PC-3 (cell line): ENCODE measurements around the gene EXOC2. TPM values are rescaled to one million over a fixed set of nuclear protein-coding genes. Genes with fewer than 3 reads are reported as not detected.

ENCODE experiments used
- ATAC-seq: fragments of 200-7000 bp; cut with Tn5 transposase; 2 replicates; pipeline ENCODE4 v1.9.1; 2020; ENCODE audit warnings: mild to moderate bottlenecking, moderate library complexity
- BruUV-seq: library from RNA; stranded (reverse); fragments of 400-500 nt; replicated peaks from 2 replicates; lab custom pipeline; 2021; lab: Mats Ljungman, UMichigan
- CTCF ChIA-PET: fragments of 300-600 bp; sonication (Branson Sonifier 250); formaldehyde crosslinking; loops from one replicate; lab custom pipeline; 2022; ENCODE audit warnings: antibody characterized with exemption; lab: Charles Lee
- POLR2A ChIA-PET: fragments of 300-600 bp; sonication (Branson Sonifier 250); formaldehyde crosslinking; loops from one replicate; lab custom pipeline; 2022; ENCODE audit warnings: antibody characterized with exemption; ENCODE audit not compliant: unreplicated experiment; lab: Charles Lee
- DNase-seq: peaks from one replicate; pipeline ENCODE4 v3.0.0-alpha.2; 2015
- H2AFZ ChIP-seq: fragments of 300-600 bp; sonication (generic); 2 replicates; pipeline ENCODE4 v1.6.0; 2016; ENCODE audit warnings: antibody characterized with exemption, low read length
- H3F3A ChIP-seq: fragments of 300-600 bp; sonication (generic); one replicate; pipeline ENCODE4 v1.6.0; 2017; ENCODE audit warnings: antibody characterized with exemption, low read length, control low read depth, mild to moderate bottlenecking; ENCODE audit not compliant: unreplicated experiment
- H3K27ac ChIP-seq: fragments of 300-600 bp; sonication (generic); 2 replicates; pipeline ENCODE4 v1.5.1; 2016; ENCODE audit warnings: mild to moderate bottlenecking, low read length
- H3K27me3 ChIP-seq: fragments of 300-600 bp; sonication (generic); 2 replicates; pipeline ENCODE4 v1.6.1; 2016; ENCODE audit warnings: low read length, mixed read lengths
- H3K36me3 ChIP-seq: fragments of 300-600 bp; sonication (generic); 2 replicates; pipeline ENCODE4 v1.6.1; 2016; ENCODE audit warnings: low read depth, mixed run types, low read length, mixed read lengths
- H3K4me1 ChIP-seq: fragments of 300-600 bp; sonication (generic); 2 replicates; pipeline ENCODE4 v1.5.1; 2016; ENCODE audit warnings: low read length; ENCODE audit not compliant: insufficient read depth
- H3K4me2 ChIP-seq: fragments of 300-600 bp; sonication (generic); 2 replicates; pipeline ENCODE4 v1.6.0; 2016; ENCODE audit warnings: low read length
- H3K4me3 ChIP-seq: fragments of 300-600 bp; sonication (generic); 2 replicates; pipeline ENCODE4 v1.5.1; 2016; ENCODE audit warnings: mild to moderate bottlenecking, low read length, mixed read lengths
- H3K79me2 ChIP-seq: fragments of 300-600 bp; sonication (generic); 2 replicates; pipeline ENCODE4 v1.6.1; 2017; ENCODE audit warnings: low read length, mixed read lengths
- H3K9ac ChIP-seq: fragments of 300-600 bp; sonication (generic); 2 replicates; pipeline ENCODE4 v1.6.0; 2016; ENCODE audit warnings: mild to moderate bottlenecking, low read length
- H3K9me2 ChIP-seq: fragments of 300-600 bp; sonication (generic); replicated peaks from 2 replicates; pipeline ENCODE4 v1.6.1; 2016; ENCODE audit warnings: mixed run types, low read length, mixed read lengths
- H3K9me3 ChIP-seq: fragments of 300-600 bp; sonication (generic); 2 replicates; pipeline ENCODE4 v1.6.1; 2016; ENCODE audit warnings: low read length, mixed read lengths
- H4K20me1 ChIP-seq: fragments of 300-600 bp; sonication (generic); 2 replicates; pipeline ENCODE4 v1.6.1; 2016; ENCODE audit warnings: low read length, mixed read lengths
- CTCF ChIP-seq: fragments of 300-600 bp; sonication (generic); conservative IDR thresholded peaks from 2 replicates; pipeline ENCODE4 v1.5.1; 2017; ENCODE audit warnings: antibody characterized with exemption, low read depth, mild to moderate bottlenecking, low read length
- EZH2 ChIP-seq: fragments of 300-600 bp; sonication (generic); IDR thresholded peaks from one replicate; pipeline ENCODE4 v1.6.1; 2017; ENCODE audit warnings: antibody characterized with exemption, mild to moderate bottlenecking, low read length; ENCODE audit not compliant: unreplicated experiment
- EZH2phosphoT487 ChIP-seq: fragments of 300-600 bp; sonication (generic); IDR thresholded peaks from 2 replicates; pipeline ENCODE4 v1.6.1; 2018; ENCODE audit warnings: mild to moderate bottlenecking, antibody characterized with exemption, low read length, borderline replicate concordance
- intact Hi-C: fragments of 100-400 bp; cut with micrococcal nuclease; formaldehyde crosslinking; loops from 2 replicates; pipeline ENCODE4 v1.9.0; 2023
- total RNA-seq: library from RNA; depleted of rRNA; stranded (reverse); fragments of >200 nt; gene quantifications from 2 replicates; pipeline ENCODE4 v1.2.3, GENCODE V29; 2014

Gene EXOC2
- total RNA-seq, 1 experiment from 2014 or later = 27.7 TPM

DNA sequence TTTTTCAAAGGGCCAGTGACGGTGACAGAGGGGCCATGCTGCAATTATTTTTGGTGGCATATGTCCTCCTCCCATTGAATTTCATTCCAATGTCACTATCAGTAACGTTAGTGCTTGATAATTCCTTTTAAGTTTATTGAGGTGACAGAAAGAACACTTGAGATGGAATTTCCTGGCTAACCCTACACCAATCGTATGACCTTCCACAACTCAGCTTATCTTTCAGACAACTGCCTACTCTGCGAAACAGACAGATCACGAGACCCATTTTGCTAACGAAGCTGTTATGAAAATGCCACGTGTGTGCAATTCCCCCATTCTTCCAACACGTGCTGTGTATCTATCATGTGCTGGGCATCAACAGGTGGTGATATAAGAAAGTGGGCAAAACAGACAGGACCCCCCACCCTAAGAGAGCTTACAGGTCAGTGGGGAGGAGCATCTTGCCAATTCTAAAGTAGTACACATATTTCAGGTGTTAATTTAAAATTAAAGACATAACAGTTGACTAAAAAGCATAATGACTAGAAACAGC is 188.4 kb downstream of the EXOC2 start:
- Histone ChIP-seq H3K4me3 (no peak overlapping the region), H3K36me3 (no peaks in the 10 kb centered on the region), H3K9me2 (no peaks in the 10 kb centered on the region), H3F3A (no peaks in the 10 kb centered on the region), H4K20me1 (no peaks in the 10 kb centered on the region), H3K4me1 (no peaks in the 10 kb centered on the region), H2AFZ (no peak overlapping the region), H3K9me3 (no peaks in the 10 kb centered on the region), H3K27me3 (no peaks in the 10 kb centered on the region), H3K27ac (no peak overlapping the region), H3K79me2 (no peaks in the 10 kb centered on the region), H3K9ac (no peak overlapping the region), H3K4me2 (no peak overlapping the region)
- intact Hi-C loops = no loop called here
- DNase-seq = no peak
- no peak for TF ChIP-seq EZH2
- TF ChIP-seq CTCF = no peak
- no peak for TF ChIP-seq EZH2phosphoT487
- no TSS peak for BruUV-seq
- ChIA-PET POLR2A (no interaction called here), CTCF (no interaction called here)
- no peak for ATAC-seq

DNA sequence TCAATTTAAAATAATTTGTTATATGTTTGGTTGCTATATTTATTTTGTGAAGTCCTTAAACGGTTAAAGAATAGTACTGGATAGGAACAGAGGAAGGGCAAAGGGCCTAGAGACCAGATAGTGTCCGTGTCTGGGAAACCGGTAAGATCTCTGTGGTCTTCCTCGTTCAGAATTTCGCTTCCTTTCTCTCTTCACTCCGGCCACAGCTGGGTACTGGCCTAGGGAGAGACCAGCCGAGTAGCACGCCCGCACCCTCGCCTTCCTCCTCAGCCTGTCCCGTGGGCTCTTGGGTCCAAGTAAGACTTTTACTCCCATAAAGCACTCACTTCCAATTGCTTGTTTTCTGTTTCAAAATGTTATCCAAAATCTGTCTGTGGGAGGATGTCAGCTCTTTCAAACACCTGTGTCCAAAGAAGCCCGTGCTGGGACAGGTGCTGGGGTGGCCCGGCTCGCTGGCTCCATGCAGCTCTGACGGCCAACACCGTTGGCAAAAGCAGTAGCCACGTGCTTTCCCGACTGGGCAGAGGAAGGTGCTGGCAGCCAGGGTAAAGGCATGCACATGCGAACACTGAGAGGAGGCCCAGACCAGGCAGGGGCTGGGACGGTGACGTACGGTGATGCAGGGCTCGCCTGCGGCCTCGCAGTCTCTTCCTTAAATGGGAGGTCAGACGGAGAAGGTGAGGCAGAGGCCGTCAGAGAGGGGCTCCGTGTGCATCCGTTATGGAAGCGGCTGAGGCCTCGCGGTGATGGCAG is 189.2 kb downstream of the EXOC2 start:
- Histone ChIP-seq H4K20me1 (no peaks in the 10 kb centered on the region), H3K4me2 (no peak overlapping the region), H3K36me3 (no peaks in the 10 kb centered on the region; the same call in 1 of the 2 replicates), H3K79me2 (no peaks in the 10 kb centered on the region), H3K9me3 (no peaks in the 10 kb centered on the region), H3K9me2 (no peaks in the 10 kb centered on the region), H3K27me3 (no peaks in the 10 kb centered on the region), H3K27ac (no peak overlapping the region), H3K9ac (no peak overlapping the region), H3K4me1 (no peaks in the 10 kb centered on the region), H3F3A (no peaks in the 10 kb centered on the region), H3K4me3 (no peak overlapping the region), H2AFZ (no peak overlapping the region)
- ATAC-seq (no peak), DNase-seq (no peak)
- intact Hi-C loops = no loop called here
- no TSS peak for BruUV-seq
- POLR2A ChIA-PET = no interaction called here
- CTCF ChIA-PET = no interaction called here
- TF ChIP-seq CTCF = no peak
- TF ChIP-seq EZH2 = no peak

DNA sequence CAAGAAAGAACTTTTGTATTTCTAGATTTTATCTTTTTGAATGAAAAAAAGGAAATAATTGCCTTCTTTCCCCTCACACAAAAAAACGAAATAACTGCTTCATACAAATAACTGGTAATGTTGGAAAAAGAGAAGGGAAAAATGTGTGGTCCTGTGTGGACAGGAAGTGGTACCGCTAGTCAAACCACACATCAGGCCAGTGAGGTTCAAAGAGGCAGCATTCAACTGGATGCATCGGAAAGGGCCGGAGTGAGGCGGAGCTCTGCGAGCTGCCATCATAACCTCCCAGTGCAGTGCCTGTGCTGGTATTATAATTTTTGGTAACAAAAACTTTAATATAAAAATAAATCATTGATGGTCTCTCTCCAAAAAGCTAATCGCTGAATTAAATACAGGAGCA is 190.2 kb downstream of the EXOC2 start:
- H4K20me1 ChIP-seq = no peaks in the 10 kb centered on the region
- no peak overlapping the region for H2AFZ ChIP-seq
- ChIA-PET CTCF (no interaction called here), POLR2A (no interaction called here)
- no peak overlapping the region for H3K4me3 ChIP-seq
- no peaks in the 10 kb centered on the region for H3F3A ChIP-seq
- no peaks in the 10 kb centered on the region for H3K79me2 ChIP-seq
- no peak overlapping the region for H3K27ac ChIP-seq
- no peak for TF ChIP-seq EZH2
- no peak for TF ChIP-seq CTCF
- TF ChIP-seq EZH2phosphoT487 = no peak
- H3K4me2 ChIP-seq = no peak overlapping the region
- no peaks in the 10 kb centered on the region for H3K9me3 ChIP-seq
- DNase-seq (no peak), ATAC-seq (no peak)
- BruUV-seq = no TSS peak
- H3K9ac ChIP-seq = no peak overlapping the region
- intact Hi-C loops = no loop called here
- H3K9me2 ChIP-seq = no peaks in the 10 kb centered on the region
- H3K27me3 ChIP-seq = no peaks in the 10 kb centered on the region
- H3K4me1 ChIP-seq = no peaks in the 10 kb centered on the region
- no peaks in the 10 kb centered on the region; the same call in 1 of the 2 replicates for H3K36me3 ChIP-seq
